NCI-H1436 treated with DMSO at 0.1 percent for 48 hours (cell line): Measurements from ENCODE around the gene IVD.

Experiments
- DNase-seq: peaks from one replicate; lab custom pipeline; 2025; lab: John Stamatoyannopoulos, UW

The IVD gene

DNA sequence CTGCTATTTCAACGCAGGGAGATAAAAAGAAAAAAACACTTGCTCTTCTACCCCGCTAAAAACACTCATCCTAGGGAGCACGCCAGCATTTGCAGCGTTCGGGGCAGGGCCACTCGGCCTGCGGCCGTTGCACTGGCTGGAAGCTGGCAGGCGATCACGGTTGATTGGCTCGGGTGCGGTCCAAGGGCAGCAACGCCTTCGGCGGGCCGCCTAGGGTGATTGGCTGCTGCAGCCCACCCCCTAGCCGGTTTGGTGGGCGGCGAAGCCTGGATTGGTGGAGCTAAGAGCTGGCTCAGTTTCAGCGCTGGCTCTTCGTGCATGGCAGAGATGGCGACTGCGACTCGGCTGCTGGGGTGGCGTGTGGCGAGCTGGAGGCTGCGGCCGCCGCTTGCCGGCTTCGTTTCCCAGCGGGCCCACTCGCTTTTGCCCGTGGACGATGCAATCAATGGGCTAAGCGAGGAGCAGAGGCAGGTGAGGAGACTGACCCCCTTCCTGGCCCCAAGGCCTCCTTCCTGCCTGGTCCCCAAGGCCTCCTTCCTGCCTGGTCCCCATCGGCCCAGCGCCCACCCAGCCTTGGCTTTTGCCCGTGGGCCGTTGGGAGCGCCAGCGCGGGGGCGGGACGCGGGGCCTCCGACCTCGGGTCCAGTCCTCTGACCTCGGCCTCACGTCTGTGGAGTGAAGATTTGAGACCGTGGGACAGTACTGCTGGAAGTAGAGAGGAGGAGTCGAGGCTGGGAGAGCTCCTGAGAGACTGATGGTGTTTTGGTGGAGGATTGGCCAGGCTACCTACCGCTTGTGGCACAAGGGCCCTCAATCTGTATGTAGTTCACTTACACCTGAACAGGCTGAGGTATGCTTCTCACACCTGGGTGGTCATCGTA is at the start of gene IVD:
TSS of gene IVD (plus strand) at position 295 of the 881 bp plus-strand sequence. CDS start at position 328, 33 bp downstream.
- peak; percentile 61 for DNase-seq

DNA sequence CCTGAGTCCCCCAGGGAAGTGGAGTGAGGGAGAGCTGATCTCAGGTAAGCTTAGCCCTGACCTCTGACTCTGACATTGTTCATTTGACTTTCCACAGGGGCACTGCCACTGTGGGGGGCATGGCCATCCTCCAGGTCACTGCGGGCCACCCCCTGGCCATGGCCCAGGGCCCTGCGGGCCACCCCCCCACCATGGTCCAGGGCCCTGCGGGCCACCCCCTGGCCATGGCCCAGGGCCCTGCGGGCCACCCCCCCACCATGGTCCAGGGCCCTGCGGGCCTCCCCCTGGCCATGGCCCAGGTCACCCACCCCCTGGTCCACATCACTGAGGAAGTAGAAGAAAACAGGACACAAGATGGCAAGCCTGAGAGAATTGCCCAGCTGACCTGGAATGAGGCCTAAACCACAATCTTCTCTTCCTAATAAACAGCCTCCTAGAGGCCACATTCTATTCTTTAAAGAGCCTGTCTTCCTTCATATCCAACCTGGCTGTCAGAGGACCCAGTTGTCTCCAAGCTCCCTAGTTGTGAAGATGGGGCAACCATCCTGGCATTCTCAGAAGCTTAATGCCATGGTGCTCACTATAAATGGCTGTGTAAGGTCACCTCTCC is 49.5 kb upstream of the IVD start:
- no peak for DNase-seq

GRCh38 chr15:40357246-40357645 is 48.3 kb upstream of the IVD start:
- no peak for DNase-seq

GRCh38 chr15:40357723-40358470 is 47.7 kb upstream of the IVD start, which contains the start of gene DISP2:
DISP2 (plus strand) TSS chr15:40358219; CDS start chr15:40358322, 103 bp downstream.
- DNase-seq, result no peak

DNA sequence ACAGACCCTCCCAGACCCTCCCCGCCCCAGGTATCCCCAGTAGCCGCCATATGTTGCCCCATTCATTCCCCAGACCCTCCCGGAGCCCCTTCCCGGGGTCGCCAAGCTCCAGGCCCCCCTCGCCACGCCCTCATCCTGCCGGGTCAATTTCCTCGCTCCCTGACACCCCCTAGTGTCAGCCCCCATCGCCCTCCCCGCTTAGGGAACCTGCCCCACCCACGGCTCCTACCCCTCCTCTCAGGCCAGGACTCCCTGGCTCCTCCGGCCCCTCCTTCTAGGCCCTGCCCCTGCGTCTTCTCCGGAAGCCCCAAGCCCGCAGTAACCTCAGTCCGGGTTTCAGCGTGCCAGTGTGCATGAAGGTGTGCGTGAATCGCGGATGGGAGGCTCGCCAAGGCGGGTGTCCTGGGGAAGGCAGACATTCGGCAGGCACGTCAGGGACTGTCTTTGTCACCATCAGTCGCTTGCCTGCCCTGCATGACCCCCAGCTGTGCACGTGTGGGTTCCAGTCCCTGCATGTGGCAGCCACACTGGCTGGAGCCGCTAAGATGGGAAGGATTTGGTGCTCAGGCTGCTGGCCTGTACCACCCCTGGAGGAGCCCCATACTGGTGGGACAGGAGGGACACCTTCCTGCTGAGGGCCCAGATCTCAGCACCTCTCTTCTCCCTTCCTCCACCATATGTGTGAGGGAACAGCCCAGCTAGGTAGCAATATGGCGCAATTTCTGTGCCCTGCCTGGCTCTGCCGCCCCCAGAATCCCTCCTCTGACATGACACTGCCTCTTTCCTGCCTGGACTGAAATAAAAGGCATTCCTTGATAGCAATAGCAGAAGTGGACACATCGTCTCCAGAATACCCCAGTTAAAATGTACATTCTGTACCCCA is 46.9 kb upstream of the IVD start:
- no peak for DNase-seq

- no peak for DNase-seq
Observed at GRCh38 chr15:40360015-40360414, 45.6 kb upstream of the IVD start.

DNA sequence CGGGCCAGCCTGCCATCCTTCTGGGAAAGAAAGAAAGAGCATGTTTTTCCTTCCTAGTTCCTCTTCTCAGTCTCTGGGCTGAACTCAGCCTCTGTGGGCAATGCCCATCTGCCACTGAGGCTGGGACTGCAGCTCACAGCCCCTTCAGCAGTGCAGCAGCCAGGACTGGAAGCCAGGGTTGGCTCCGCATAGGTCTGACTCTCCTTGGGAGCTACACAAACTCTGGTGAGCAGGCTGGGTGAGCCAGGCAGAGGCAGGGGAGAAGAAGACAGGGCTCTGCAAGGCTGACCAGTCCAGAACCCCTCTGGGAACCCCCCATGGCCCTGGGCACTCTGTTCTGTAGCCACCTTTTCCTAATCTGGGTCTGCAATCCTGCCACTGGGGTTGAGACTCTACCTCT is 44.0 kb upstream of the IVD start:
- no peak for DNase-seq

DNA sequence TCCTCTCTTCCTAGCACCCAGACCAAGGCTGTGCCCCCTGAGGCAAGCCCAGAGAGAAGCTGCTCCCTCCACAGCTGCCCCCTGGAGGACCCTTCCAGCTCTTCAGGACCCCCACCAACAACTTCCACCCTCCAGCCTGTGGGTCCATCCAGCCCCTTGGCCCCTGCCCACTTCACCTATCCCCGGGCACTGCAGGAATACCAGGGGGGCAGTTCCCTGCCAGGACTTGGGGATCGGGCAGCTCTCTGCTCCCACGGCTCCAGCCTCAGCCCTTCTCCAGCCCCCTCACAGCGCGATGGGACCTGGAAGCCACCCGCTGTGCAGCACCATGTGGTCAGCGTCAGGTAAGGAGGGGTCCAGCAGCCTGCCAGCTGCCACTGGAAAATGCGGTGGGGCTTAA is 42.0 kb upstream of the IVD start:
- no peak for DNase-seq

DNA sequence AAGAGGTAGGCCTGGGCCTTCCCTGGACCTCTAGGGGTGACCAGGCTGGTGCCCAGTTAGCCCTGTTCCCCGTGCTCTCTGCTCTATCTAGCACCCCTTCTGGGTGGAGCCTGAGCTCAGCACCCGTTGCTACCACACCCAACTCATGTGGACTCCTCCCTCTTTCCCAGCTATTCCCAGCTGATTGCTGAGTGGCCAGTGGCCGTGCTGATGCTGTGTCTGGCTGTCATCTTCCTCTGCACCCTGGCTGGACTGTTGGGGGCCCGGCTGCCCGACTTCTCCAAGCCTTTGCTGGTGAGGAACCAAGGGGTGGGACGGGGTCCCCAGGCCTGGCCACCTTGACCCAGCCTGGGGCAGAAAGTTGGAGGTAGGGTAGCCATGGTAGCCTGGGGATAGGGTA is 41.3 kb upstream of the IVD start:
- DNase-seq, result no peak

DNA sequence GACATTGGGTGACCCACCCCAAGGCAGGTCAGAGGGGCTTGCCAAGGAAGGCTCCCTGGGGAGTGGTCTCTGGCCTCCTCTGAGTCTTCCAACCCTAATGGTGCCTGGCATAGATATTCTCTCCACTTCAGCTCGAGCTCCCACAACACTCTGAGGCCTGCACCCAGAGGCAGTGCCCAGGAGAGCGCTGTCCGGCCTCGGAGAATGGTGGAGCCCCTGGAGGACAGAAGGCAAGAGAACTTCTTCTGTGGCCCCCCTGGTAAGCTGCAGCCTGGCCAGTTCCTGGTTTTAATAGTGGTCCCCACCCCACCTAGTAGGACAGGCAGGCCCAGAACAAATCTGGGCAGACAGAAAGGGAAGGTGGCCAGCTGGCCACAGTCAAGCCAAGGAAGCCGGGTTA is 40.6 kb upstream of the IVD start:
- no peak for DNase-seq

DNA sequence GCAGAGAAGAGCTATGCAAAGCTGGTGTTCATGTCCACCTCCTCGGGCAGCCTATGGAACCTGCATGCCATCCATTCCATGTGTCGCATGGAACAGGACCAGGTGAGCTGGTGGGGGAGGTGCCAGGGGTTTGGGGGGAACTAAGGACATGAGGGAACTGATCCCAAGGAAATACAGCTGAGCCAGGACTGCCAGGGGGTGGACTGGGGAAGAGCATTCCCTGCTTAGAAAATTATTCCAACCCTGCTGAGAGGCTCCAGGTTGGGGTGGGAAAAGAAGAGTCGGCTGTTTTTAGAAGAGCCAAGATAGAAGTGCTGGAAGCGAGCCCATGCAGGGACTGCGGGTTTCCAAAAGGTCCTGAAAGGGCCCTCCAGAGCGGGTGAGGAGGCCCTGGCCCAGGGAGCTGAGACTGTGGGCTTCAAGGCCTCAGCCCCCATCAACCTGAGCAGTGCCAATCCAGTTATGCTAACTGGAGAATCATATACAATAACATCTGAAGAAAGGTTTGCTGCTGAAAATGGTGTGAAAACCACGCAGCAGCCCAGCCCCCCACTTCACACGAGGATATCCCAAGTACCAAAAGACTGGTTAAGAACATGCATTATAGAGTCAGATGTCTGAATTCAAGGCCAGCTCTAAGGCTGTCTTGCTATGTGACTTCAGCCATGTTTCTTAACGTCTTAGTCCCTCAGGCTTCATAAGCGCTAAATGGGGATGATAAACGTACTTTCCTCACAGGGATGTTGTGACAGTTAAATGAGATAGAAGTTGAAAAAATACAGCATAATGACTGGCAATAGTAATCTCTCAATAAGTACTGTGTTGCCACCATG is 39.8 kb upstream of the IVD start:
- no peak for DNase-seq

- no peak for DNase-seq
Observed at GRCh38 chr15:40366457-40367370, 38.9 kb upstream of the IVD start.

- DNase-seq, result no peak
Observed at GRCh38 chr15:40367371-40367685, 38.3 kb upstream of the IVD start.

DNA sequence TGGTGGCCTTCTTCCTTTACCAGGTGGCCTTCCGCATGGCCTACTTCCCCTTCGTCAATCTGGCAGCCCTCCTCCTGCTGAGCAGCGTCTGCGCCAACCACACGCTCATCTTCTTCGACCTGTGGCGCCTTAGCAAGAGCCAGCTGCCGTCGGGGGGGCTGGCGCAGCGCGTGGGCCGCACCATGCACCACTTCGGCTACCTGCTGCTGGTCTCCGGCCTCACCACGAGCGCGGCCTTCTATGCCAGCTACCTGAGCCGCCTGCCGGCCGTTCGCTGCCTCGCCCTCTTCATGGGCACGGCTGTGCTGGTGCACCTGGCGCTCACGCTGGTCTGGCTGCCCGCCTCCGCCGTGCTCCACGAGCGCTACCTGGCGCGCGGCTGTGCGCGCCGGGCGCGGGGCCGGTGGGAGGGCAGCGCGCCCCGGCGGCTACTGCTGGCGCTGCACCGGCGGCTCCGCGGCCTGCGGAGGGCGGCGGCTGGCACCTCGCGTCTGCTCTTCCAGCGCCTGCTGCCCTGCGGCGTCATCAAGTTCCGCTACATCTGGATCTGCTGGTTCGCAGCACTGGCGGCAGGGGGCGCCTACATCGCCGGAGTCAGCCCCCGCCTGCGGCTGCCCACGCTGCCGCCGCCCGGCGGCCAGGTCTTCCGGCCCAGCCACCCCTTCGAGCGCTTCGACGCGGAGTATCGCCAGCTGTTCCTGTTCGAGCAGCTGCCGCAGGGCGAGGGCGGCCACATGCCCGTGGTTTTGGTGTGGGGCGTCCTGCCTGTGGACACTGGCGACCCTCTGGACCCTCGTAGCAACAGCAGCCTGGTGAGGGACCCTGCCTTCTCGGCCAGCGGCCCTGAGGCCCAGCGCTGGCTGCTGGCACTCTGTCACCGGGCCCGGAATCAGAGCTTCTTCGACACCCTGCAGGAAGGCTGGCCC is 37.6 kb upstream of the IVD start:
- peak; percentile 38 for DNase-seq

DNA sequence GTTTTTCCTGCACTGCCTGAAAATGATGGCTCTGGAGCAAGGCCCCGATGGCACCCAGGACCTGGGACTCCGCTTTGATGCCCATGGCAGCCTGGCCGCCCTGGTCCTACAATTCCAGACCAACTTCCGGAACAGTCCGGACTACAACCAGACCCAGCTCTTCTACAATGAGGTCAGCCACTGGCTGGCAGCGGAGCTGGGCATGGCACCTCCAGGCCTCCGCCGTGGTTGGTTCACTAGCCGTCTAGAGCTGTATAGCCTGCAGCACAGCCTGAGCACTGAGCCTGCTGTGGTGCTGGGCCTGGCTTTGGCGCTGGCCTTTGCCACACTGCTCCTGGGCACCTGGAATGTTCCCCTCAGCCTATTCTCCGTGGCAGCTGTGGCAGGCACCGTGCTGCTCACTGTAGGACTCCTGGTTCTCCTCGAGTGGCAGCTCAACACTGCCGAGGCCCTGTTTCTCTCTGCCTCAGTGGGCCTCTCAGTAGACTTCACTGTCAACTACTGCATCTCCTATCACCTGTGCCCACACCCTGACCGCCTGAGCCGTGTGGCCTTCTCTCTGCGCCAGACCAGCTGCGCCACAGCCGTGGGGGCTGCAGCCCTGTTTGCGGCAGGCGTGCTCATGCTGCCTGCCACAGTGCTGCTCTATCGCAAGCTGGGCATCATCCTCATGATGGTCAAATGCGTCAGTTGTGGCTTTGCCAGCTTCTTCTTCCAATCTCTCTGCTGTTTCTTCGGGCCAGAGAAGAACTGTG is 36.7 kb upstream of the IVD start:
- no peak for DNase-seq

- no peak for DNase-seq
Observed at GRCh38 chr15:40369474-40369869, 36.1 kb upstream of the IVD start.

DNA sequence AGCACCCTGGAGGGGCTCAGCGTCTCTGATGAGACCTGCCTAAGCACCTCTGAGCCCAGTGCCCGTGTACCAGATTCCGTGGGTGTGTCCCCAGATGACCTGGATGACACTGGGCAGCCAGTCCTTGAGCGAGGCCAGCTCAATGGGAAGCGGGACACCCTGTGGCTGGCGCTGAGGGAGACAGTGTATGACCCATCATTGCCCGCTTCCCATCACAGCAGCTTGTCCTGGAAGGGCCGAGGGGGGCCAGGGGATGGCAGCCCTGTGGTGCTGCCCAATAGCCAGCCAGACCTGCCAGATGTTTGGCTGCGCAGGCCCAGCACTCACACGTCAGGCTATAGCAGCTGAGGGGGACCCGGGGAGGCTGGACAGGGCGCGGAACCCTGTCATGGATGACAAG is 35.6 kb upstream of the IVD start:
- DNase-seq, result no peak

- no peak for DNase-seq
Observed at GRCh38 chr15:40372981-40373380, 32.6 kb upstream of the IVD start.
